Raji (cell line): ENCODE data around the gene ZFYVE28.

Experiments
- POLR2A ChIP-seq: IDR thresholded peaks from 2 replicates; pipeline ENCODE4 v1.6.1; 2011; ENCODE audit warnings: low read depth, low read length, control low read depth; ENCODE audit not compliant: insufficient read depth

Gene ZFYVE28

DNA sequence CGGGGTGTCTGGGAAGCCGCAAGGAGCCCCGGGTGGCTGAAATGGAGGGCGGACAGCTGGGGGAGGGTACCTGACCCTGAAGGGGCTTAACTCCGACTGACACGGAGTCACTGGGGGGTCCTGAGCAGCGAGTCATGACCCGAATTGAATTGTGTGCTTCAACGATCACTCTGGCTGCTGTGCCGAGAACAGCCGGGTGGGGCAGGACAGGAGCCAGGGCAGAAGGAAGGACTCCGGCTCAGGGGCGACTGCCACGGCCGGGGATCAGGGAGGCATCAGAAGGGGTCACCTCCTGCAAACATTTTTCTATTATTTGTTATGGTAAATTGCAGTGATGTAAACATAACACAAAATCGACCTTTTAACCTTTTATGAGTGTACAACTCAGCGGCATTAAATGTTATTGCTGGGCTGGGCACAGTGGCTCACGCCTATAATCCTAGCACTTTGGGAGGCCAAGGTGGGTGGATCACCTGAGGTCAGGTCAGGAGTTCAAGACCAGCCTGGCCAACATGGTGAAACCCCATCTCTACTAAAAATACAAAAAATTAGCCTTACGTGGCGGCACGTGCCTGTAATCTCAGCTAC is 21.6 kb downstream of the ZFYVE28 start:
- no peak for TF ChIP-seq POLR2A

GRCh38 chr4:2395584-2395983 is 22.9 kb downstream of the ZFYVE28 start:
- TF ChIP-seq POLR2A, result no peak

- no peak for TF ChIP-seq POLR2A
Observed at GRCh38 chr4:2395038-2395437, 23.4 kb downstream of the ZFYVE28 start.

- TF ChIP-seq POLR2A, result no peak
Observed at GRCh38 chr4:2394528-2394927, 23.9 kb downstream of the ZFYVE28 start.

DNA sequence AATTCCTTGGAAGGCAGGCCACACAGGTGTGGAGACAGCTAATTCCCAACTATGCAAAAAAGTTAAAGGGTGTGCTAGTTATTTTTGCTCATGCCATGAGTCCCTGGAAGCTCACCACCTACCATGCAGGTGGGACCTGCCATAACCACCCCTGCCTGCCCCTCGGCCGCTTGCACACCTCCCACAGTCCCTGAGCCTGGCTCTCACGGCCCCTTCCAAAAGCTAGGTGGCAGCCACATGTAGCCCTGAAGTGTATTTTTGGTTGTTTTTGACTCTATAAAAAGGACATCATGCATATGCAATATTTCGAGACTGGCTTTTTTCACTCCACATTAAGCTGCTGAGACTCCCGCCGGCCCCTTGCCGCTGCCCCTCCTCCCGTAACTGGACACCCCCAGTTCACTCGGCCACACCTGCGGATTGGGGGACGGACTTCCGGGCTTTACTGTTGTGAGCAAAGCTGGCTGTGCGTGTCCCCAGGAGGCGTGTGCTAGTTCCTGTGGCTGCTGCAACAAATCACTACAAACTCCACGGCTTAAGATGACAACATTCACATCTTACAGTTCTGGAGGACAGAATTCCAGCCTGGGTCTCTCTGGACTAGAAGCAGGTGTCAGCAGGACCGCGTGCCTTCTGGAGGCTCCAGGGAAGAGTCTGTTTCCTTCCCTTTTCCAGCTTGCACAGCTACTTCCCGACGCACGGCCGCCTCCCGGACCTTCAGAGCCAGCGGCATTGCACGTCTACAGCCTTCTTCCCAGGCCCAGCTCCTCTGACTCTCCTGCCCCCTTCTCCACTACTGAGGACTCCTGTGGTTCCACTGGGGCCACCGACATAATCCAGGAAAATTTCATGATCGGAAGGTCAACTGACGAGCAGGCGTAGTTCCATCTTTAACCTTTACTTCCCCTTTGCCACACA is 24.8 kb downstream of the ZFYVE28 start:
- no peak for TF ChIP-seq POLR2A

DNA sequence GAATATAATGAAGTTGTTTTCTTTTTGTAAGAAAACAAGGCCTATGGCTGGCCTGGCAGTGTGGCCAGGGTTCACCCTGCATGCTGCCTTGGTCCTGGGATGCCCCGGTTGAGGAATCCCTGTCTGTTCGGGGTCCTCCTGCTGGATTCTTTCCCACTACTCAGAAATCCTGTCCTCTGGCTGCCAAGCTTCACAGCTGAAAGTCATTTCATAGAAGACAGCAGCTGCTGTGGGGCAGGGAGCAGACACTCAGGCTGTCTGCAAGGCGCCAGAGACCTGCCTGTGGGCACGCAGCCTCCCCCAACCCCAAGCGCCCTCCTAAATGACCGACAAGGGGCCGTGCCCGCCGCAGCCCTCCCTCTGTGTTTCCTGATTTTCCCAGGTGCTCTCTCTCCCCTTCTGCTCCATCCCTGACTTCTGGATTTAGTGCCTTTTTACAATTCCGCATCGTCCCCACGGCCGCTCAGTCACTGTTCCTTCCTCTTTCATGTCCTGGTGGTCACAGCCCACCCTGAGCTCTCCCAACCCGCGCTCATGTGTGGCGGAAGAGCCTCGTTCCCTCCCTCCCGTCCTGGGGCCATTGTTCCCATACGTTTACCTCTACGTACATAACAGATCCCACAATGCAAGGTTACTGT is 27.5 kb downstream of the ZFYVE28 start:
- no peak for TF ChIP-seq POLR2A

DNA sequence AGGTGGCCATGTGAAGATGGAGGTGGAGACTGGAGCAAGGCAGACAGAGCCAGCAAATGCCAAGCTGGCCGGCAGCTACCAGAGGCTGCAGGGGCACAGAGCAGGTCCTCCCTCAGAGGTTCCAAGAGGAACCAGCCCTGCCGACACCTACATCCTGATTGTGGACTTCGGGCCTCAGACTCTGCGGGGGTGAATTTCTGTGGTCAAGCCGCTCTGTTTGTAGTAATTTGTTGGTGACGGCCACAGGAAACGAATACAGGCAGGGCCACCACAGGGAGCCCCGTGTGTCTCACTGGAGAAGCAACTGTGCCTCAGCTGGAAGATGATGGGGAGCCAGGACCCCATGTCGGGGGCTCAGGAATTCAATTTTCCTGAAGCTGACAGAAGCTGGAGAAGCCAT is 28.3 kb downstream of the ZFYVE28 start:
- no peak for TF ChIP-seq POLR2A

DNA sequence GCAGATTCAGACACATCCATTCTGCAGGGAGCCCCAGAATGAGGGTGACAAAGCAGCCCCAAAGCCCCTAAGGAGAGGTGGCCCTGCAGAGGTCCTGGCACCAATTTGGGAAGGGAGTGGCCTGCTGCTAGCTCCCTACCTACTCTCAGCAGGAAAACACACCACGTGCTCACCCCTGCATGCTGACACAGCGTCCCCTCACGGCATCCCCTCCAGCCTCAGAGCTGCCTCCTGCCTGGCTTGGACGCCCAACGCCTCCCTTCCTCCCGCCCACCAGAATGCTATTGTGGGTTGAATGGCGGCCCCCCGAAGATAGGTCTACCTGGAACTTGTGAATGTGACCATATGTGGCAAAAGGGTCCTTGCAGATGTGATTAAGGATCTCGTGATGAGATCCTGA is 28.8 kb downstream of the ZFYVE28 start:
- no peak for TF ChIP-seq POLR2A

- TF ChIP-seq POLR2A, result no peak
Observed at GRCh38 chr4:2388429-2389182, 29.8 kb downstream of the ZFYVE28 start.

GRCh38 chr4:2387829-2388228 is 30.6 kb downstream of the ZFYVE28 start:
- no peak for TF ChIP-seq POLR2A

DNA sequence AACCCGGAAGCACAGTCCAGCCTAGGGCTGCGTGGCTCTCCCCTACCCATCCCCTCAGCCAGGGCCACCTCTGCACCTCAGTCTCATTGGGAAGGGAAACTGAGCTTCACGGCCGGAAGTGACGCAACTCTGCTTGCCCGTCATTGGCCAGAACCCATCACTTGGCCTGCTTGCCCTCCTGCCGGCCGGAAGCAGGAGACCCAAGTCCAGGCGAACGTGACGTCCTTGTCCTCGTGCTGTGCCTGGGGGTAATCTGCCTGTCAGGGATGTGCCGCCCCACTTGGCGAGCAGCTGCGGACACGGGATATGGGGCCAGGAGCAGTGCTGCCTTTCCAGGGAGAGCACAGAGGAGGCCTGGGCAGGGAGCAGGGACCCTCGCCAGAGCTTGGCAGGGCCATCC is 31.2 kb downstream of the ZFYVE28 start:
- no peak for TF ChIP-seq POLR2A

DNA sequence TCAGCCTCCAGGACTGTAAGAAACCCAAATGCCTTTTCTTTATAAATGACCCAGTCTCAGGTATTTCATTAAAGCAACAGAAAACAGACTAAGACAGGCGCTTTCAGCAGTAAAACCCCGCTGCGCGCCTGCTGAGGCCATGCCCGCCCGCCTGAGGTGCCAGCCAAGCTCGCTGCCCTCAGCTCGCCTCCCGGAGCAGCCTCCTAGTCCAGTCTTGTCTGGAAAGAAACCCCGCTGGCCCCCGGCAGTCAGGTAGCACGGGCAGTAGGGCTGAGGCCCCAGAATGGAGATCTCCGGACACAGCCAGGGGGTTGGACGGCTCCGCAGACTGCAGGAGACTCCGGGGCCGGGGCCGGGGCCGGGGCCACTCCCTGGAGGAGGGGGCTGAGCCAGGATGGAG is 31.7 kb downstream of the ZFYVE28 start:
- TF ChIP-seq POLR2A, result no peak

DNA sequence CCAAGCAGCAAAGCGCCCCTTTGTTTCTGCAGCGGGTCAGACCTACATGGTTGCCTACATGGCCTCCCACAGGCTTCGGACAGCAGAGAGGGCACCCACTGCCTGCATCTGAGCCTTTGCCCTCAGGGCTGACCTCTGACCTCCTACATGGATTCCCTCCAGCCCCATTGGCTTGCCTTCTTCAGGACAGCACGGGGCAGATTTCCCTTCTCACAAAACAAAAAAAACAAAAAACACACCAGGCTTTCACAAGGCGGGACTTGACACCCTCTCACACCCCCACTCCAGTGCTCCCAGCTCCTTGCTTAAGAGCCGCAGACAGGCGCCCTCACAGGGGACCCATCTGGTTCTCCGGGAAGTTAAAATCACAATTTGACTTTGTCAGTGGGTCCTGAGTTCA is 32.9 kb downstream of the ZFYVE28 start:
- no peak for TF ChIP-seq POLR2A

DNA sequence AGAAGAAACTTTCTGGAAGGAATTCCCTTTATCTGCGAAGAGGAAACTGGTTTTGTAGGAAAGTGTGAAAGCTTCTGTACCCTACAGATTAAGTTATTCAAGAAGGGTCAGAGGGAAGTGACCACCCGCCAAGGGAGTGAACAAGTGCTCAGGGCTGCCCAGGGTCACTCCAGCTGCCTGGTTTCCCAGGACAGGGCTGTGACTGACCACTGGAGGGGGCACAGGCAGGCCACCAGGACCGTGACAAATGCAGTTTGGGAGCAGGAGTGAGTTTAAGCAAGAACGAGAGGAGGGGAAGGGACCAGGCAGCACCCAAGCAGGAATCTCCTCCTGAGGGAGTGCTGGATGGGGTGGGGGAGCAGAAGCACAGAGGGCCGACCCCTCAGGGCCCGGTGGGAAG is 34.2 kb downstream of the ZFYVE28 start:
- no peak for TF ChIP-seq POLR2A

DNA sequence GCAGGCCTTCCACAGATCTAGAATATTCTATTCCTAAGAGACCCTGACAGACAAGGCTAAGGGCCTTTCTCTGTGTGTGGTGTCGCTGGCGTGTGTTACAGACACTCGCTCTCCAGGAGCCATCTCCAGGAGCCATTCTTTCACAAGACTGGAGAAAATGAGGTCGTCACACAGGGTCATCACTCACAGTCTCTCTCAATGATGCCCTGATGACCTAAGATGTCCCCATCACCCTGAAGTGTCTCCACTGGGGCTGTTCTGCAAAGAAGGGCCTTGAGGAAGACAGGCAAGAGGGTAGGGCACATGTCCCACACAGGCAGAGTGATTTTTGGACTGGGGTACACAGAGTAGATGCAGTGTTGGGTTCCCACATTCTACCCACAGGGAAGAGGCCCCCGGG is 34.7 kb downstream of the ZFYVE28 start:
- no peak for TF ChIP-seq POLR2A
